T-helper 2 cell treated with Interferon-gamma antibody and Interleukin-4, amounts not matched to agents 5 μg/mL and 100 μg/mL, for 36 hours (primary cell): Measurements from ENCODE around the gene DHRS1.

Source experiments
- DNase-seq: peaks from one replicate; pipeline ENCODE4 v3.0.0; 2021; ENCODE audit warnings: low spot score
- H3K27ac Mint-ChIP-seq: one replicate; pipeline ENCODE4 v1.8.0; 2021; ENCODE audit warnings: mild to moderate bottlenecking, mixed read lengths
- H3K27me3 Mint-ChIP-seq: one replicate; pipeline ENCODE4 v1.8.0; 2021; ENCODE audit warnings: low read depth, mixed read lengths
- H3K36me3 Mint-ChIP-seq: one replicate; pipeline ENCODE4 v1.8.0; 2021; ENCODE audit warnings: low read depth, mixed read lengths
- H3K4me1 Mint-ChIP-seq: one replicate; pipeline ENCODE4 v1.8.0; 2021; ENCODE audit warnings: low read depth, mixed read lengths
- H3K4me3 Mint-ChIP-seq: one replicate; pipeline ENCODE4 v1.8.0; 2022; ENCODE audit warnings: mild to moderate bottlenecking, moderate library complexity, mixed read lengths
- H3K9me3 Mint-ChIP-seq: one replicate; pipeline ENCODE4 v1.8.0; 2021; ENCODE audit warnings: mixed read lengths

DHRS1 gene

DNA sequence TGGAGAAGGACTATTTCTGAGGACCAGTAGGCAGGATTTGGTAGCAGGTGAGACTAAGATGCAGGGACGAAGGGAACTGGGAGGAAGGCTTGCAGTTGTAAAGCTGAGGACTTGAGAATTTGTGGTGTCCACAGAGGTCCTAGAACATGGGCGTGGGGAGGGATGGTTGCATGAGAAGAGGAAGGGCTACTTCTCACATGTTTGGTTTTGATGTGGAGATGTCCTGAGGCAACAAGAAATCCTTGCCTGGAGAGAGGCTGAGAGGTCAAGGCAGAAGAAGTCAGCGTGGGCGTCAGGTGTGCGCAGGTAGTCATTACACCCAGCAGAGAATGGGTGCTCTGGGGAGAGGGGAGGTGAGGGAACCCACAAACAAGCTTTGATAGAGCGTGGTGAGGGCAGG lies 22.5 kb downstream of the DHRS1 start:
- H3K9me3 Mint-ChIP-seq: no peaks in the 10 kb centered on the region
- H3K36me3 Mint-ChIP-seq: peaks cover 3% of the 10 kb centered on the region
- peaks cover 44% of the 10 kb centered on the region for H3K4me1 Mint-ChIP-seq
- no peaks in the 10 kb centered on the region for H3K27me3 Mint-ChIP-seq
- no peak for DNase-seq
- no peak overlapping the region for H3K4me3 Mint-ChIP-seq
- peak overlapping the region; percentile 49 for H3K27ac Mint-ChIP-seq

DNA sequence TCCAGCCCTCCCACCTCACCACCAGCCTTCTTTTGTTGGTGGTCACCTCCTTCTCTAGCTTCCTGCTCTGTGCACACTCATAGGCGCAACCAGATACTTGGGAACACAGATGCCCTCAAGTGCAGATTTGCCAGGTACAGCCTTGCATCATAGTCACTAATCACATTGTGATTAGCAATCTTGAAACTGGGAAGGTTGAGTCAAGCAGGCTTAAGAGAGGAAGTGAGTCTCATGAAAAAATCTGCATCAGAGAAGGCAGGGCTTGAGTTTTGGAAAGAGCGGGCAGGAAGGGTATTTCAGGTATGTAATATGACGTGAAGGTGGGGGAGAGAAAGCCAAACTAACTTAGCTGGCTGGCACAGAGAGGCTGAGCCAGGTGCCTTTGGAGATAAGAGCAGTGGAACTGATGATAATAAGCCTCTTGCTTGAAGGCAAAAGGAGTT lies 25.5 kb downstream of the DHRS1 start:
- no peaks in the 10 kb centered on the region for H3K27me3 Mint-ChIP-seq
- H3K4me1 Mint-ChIP-seq: peaks cover 52% of the 10 kb centered on the region
- H3K27ac Mint-ChIP-seq: peak overlapping the region; percentile 71
- peaks cover 9% of the 10 kb centered on the region for H3K36me3 Mint-ChIP-seq
- peak; percentile 65 for DNase-seq
- no peaks in the 10 kb centered on the region for H3K9me3 Mint-ChIP-seq
- peak overlapping the region; percentile 8 for H3K4me3 Mint-ChIP-seq

- H3K4me3 Mint-ChIP-seq: peak overlapping the region; percentile 22
- no peak for DNase-seq
Measured at GRCh38 chr14:24273422-24273998, 26.1 kb downstream of the DHRS1 start.

GRCh38 chr14:24272467-24272866 lies 27.1 kb downstream of the DHRS1 start:
- Mint-ChIP-seq H3K4me3 (peak overlapping the region; percentile 79), H3K9me3 (no peaks in the 10 kb centered on the region), H3K27me3 (no peaks in the 10 kb centered on the region), H3K36me3 (peaks cover 11% of the 10 kb centered on the region), H3K27ac (peak overlapping the region; percentile 88), H3K4me1 (peaks cover 43% of the 10 kb centered on the region)
- DNase-seq: no peak

More at GRCh38 chr14:24273422-24273998, 26.1 kb downstream of the DHRS1 start:
- no peaks in the 10 kb centered on the region for H3K27me3 Mint-ChIP-seq
- H3K27ac Mint-ChIP-seq: no peak overlapping the region
- peaks cover 47% of the 10 kb centered on the region for H3K4me1 Mint-ChIP-seq
- H3K9me3 Mint-ChIP-seq: no peaks in the 10 kb centered on the region
- H3K36me3 Mint-ChIP-seq: peaks cover 14% of the 10 kb centered on the region

- H3K27me3 Mint-ChIP-seq: no peaks in the 10 kb centered on the region
- peaks cover 42% of the 10 kb centered on the region for H3K4me1 Mint-ChIP-seq
- peak overlapping the region; percentile 79 for H3K4me3 Mint-ChIP-seq
- peak overlapping the region; percentile 88 for H3K27ac Mint-ChIP-seq
- no peak for DNase-seq
- H3K36me3 Mint-ChIP-seq: peaks cover 17% of the 10 kb centered on the region
- no peaks in the 10 kb centered on the region for H3K9me3 Mint-ChIP-seq
Measured at GRCh38 chr14:24271834-24272263, 27.7 kb downstream of the DHRS1 start.

GRCh38 chr14:24271134-24271833 lies 28.3 kb downstream of the DHRS1 start, which contains the start of gene RABGGTA:
TSS of gene RABGGTA (minus strand) at chr14:24271597. CDS start at chr14:24271115, 482 bp downstream.
- Mint-ChIP-seq H3K4me3 (peak within 1 kb of the TSS; percentile 93), H3K27ac (peak within 1 kb of the TSS; percentile 88), H3K4me1 (peaks cover 42% of the 10 kb centered on the region), H3K36me3 (peaks cover 22% of the 10 kb centered on the region), H3K9me3 (no peaks in the 10 kb centered on the region), H3K27me3 (no peaks in the 10 kb centered on the region)
- DNase-seq: peak; percentile 85

DNA sequence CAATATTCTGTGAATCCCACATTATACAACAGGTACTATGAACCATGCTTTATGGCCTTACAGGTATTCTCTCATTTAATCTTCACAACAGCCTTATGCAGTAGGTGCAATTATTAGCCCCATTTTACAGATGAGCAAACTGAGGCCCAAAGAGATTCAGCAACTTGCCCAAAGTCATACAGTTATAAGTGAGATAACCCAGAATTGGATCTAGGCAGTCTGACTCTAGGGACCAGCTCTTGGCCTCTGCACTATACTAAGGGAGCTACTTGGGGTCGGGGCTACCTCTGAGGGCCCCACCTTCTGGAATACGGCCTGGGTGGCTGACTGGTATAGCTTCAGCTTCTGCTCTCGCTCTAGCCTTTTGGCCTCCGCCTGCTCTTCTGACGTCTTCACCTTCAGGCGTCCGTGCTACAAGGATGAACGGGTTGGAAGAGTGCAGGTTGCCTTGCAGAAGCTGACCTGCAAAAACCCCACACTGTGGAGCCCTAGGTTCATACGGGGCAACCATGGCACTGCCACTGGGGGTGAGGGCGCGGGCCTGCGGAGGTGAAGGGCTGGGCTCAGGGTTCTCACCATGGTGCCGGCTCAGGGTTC lies 28.9 kb downstream of the DHRS1 start:
- Mint-ChIP-seq H3K9me3 (no peaks in the 10 kb centered on the region), H3K4me1 (peaks cover 42% of the 10 kb centered on the region), H3K27ac (peak overlapping the region; percentile 88), H3K36me3 (peaks cover 24% of the 10 kb centered on the region), H3K27me3 (no peaks in the 10 kb centered on the region), H3K4me3 (peak overlapping the region; percentile 93)
- DNase-seq: peak; percentile 11

DNA sequence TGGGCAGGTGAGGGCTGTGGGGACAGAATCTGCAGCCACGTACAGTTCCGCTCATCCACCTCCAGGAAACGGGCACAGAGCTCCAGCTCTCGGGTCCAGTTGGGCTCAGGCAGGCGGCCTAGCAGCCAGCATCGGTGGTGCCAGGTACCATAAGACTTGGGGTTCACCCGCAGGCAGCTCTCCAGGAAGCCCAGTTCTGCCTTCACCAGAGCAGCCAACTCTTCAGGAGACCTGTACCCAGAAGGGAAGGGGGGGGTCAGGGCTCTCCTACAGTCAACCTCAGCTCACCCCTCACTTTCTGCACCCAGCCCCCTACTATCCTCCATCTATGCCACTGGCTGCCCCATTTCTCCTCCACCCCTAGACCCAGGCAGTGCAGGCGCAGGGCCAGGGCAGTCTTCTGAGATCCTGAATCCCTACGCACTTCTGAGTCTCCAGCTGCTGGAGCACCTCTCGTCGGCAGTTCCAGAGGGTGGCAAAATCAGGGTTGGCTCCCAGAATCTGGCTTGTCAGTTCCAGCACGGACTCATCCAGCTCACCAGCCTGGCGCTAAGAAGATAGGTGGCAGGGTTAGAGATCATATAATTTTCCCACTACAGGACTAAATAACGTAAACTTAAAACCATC lies 29.6 kb downstream of the DHRS1 start:
- Mint-ChIP-seq H3K4me3 (peak overlapping the region; percentile 93), H3K27me3 (no peaks in the 10 kb centered on the region), H3K36me3 (peaks cover 24% of the 10 kb centered on the region), H3K9me3 (no peaks in the 10 kb centered on the region), H3K4me1 (peaks cover 40% of the 10 kb centered on the region), H3K27ac (peak overlapping the region; percentile 18)
- no peak for DNase-seq

DNA sequence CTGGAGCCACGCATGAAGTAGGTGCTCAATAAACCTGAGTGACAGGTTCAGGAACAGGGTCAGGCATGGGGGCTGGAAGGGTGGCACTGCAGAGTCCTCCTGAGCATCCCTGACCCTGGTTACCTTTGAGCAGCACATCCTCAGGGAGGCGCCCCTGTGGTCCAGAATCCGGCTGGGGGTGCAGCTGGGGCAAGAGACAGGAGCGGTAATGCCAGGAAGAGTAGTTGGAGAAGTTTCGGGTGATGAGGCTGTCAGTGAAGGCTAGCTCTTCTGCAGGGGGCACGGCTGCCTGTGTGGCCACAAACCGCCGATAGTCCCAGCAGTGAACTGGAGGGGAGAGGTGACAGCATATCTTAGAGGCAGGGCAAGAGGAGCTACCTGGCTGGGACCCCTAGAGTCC lies 30.2 kb downstream of the DHRS1 start:
- H3K4me3 Mint-ChIP-seq: no peak overlapping the region
- no peaks in the 10 kb centered on the region for H3K9me3 Mint-ChIP-seq
- DNase-seq: no peak
- H3K4me1 Mint-ChIP-seq: peaks cover 39% of the 10 kb centered on the region
- no peak overlapping the region for H3K27ac Mint-ChIP-seq
- H3K36me3 Mint-ChIP-seq: peaks cover 24% of the 10 kb centered on the region
- no peaks in the 10 kb centered on the region for H3K27me3 Mint-ChIP-seq

DNA sequence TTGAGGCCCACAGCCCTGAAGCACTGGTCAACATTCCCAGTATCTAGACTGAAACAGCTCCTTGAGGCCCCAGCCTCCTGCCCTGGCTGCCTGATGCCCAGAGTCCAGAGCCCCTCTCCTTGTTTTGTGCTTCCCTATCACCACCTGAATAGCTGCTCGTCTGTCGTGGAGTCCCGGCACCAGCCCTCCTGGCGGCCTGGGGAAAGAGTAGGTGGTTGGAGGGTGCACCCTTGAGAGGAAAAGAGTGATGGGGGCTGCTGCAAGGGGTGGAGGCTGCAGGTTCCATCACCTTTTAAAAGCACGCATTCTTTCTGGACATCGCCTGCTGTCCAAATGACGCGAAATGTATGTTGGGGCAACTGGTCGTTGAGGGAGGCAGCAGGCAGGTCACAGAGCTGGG lies 31.4 kb downstream of the DHRS1 start:
- H3K36me3 Mint-ChIP-seq: peaks cover 24% of the 10 kb centered on the region
- no peaks in the 10 kb centered on the region for H3K9me3 Mint-ChIP-seq

DNA sequence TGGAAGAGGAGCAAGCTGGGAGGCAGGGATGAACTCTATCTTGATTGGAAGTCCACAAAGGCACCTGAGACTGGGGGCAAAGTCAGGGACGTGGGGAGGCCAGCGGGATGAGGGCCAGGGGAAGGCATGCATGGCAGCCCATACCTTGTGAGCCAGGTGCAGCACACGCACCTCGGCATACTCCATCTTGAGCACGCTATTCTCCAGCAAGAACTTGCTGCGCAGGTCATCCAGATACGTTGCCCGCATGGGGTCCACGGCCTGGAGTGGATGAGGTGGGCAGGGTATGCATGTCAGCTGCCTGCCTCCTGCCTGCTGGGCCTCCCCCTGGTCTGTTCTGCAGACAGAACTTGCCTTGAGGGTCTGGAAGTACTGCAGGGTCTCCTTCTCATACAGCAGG lies 32.1 kb downstream of the DHRS1 start:
- peaks cover 23% of the 10 kb centered on the region for H3K4me1 Mint-ChIP-seq
- H3K27ac Mint-ChIP-seq: no peak overlapping the region
- no peak for DNase-seq
- no peaks in the 10 kb centered on the region for H3K9me3 Mint-ChIP-seq
- H3K36me3 Mint-ChIP-seq: peaks cover 24% of the 10 kb centered on the region
- no peaks in the 10 kb centered on the region for H3K27me3 Mint-ChIP-seq
- no peak overlapping the region for H3K4me3 Mint-ChIP-seq

More for the DNA sequence above, 31.4 kb downstream of the DHRS1 start:
- Mint-ChIP-seq H3K4me1 (peaks cover 27% of the 10 kb centered on the region), H3K27ac (no peak overlapping the region), H3K4me3 (no peak overlapping the region), H3K27me3 (no peaks in the 10 kb centered on the region)
- no peak for DNase-seq

- Mint-ChIP-seq H3K9me3 (no peaks in the 10 kb centered on the region), H3K4me3 (no peak overlapping the region), H3K27me3 (no peaks in the 10 kb centered on the region), H3K4me1 (peaks cover 14% of the 10 kb centered on the region), H3K27ac (no peak overlapping the region), H3K36me3 (peaks cover 24% of the 10 kb centered on the region)
- no peak for DNase-seq
Measured at GRCh38 chr14:24266344-24267244, 33.0 kb downstream of the DHRS1 start.

DNA sequence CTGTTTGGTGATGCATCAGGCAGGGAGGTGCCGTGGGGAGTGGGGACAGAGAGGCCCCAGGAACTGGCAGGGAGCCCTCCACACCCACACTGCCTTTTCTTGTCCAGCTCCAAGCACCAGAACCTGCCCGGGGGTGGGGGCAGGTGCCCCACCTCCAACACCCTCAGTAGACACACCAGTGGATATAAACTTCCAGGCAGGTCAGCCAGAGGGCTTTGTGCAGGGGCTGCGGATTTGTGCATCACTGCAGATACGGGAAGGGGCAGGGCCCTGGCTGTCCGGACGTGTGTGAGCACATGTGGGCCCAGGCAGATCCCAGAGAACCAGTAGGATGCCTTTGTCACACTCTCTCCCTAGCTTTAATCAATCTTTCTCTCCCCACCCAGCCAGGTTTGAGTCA lies 35.3 kb downstream of the DHRS1 start:
- H3K9me3 Mint-ChIP-seq: no peaks in the 10 kb centered on the region
- H3K36me3 Mint-ChIP-seq: peaks cover 22% of the 10 kb centered on the region
- H3K27me3 Mint-ChIP-seq: no peaks in the 10 kb centered on the region
- H3K4me1 Mint-ChIP-seq: peaks cover 2% of the 10 kb centered on the region
- no peak overlapping the region for H3K4me3 Mint-ChIP-seq
- no peak for DNase-seq
- H3K27ac Mint-ChIP-seq: no peak overlapping the region
